Measurements from ENCODE around the gene RGS9BP. TPM values are rescaled to one million over a fixed set of nuclear protein-coding genes. Genes with fewer than 3 reads are reported as not detected.
"Not testable (repeated sequence)": the region's sequence is repeated elsewhere in the genome, so short reads cannot be mapped to it uniquely, and the experiment has no call there.

Gene RGS9BP
- total RNA-seq, 1 experiment from 2014 or later: 0.13 TPM

DNA sequence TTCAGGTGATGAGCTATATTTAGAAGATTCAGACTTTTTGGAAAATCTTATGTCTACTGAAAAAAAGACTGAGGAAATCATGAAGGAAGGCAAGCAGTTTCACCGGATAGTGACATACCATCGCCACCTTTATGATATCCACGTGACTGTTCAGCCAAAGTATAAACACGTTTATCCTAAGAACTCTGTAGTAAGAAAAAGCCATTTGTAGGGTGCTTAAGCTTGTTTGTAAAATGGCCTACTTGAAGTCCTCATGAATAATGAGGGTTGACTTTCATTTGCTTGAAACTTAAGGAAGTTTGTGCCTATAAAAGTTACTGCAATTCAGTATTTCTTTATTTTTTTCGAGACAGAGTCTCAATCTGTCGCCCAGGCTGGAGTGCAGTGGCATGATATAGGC is 36.1 kb downstream of the RGS9BP start:
- no peak overlapping the region for H4K8ac ChIP-seq (replicated peaks; ENCODE audit: insufficient read length, low read depth, low read length)
- no peak overlapping the region for H2BK120ac ChIP-seq (ENCODE audit: low read depth, low read length, poor library complexity, severe bottlenecking)
- no peak overlapping the region for H3K9ac ChIP-seq (ENCODE audit: extremely low read depth, insufficient read length, low read length)
- H3K4me1 ChIP-seq (ENCODE audit: insufficient read depth, low read length): no peaks in the 10 kb centered on the region
- no peak overlapping the region for H3K4me2 ChIP-seq (ENCODE audit: insufficient read depth, insufficient read length, low read length)
- H3K56ac ChIP-seq (ENCODE audit: insufficient read length, low read depth, low read length): no peak overlapping the region
- peaks cover 0 to 9% (median 3%) of the 10 kb centered on the region in 3 experiments; a peak in 4 of 7 replicates for H3K36me3 Mint-ChIP-seq (ENCODE audit: insufficient read depth in 1 of 3, low read depth in 3 of 3)
- H2BK5ac ChIP-seq (ENCODE audit: insufficient read length, low read length): no peak overlapping the region
- TF ChIP-seq CTCF (conservative IDR thresholded peaks at IDR 0.05): no peak
- H3K4ac ChIP-seq (ENCODE audit: low read depth, low read length): no peak overlapping the region
- H3K27ac Mint-ChIP-seq: no peak overlapping the region
- H2BK12ac ChIP-seq (ENCODE audit: insufficient read length, low read depth, low read length): no peak overlapping the region
- no peak overlapping the region for H3K14ac ChIP-seq (ENCODE audit: insufficient read depth, low read length)
- no peaks in the 10 kb centered on the region for H3K79me1 ChIP-seq (ENCODE audit: insufficient read depth, low read depth, low read length, poor library complexity, severe bottlenecking)
- no peak overlapping the region for H3K23ac ChIP-seq (ENCODE audit: insufficient read length, low read depth, low read length)
- H4K20me1 ChIP-seq (ENCODE audit: control insufficient read depth, insufficient read depth, insufficient read length): no peaks in the 10 kb centered on the region
- H2AFZ ChIP-seq (ENCODE audit: low read length): no peak overlapping the region
- H2BK15ac ChIP-seq (ENCODE audit: low read depth, low read length): no peak overlapping the region
- H3T11ph ChIP-seq (ENCODE audit: low read length): no peak overlapping the region
- H4K5ac ChIP-seq (ENCODE audit: insufficient read length, low read depth, low read length): no peak overlapping the region
- no peaks in the 10 kb centered on the region for H3K79me2 ChIP-seq (ENCODE audit: insufficient read depth, low read length)
- H2AK5ac ChIP-seq (ENCODE audit: insufficient read length, low read length): no peak overlapping the region
- H3K9me3 ChIP-seq (ENCODE audit: control insufficient read depth, low read depth, low read length): no peaks in the 10 kb centered on the region
- H3K9me3 Mint-ChIP-seq: no peaks in the 10 kb centered on the region
- no peak overlapping the region for H4K91ac ChIP-seq (ENCODE audit: insufficient read length, low read depth, low read length)
- WGBS (ENCODE audit: extremely low coverage, insufficient read length, low lambda C conversion rate): no CpG with 5 or more reads among the region's 6 CpGs
- H3K23me2 ChIP-seq (ENCODE audit: insufficient read length, low read depth, low read length, poor library complexity, severe bottlenecking): no peaks in the 10 kb centered on the region
- H3K4me1 Mint-ChIP-seq: 0 out of 4 replicates have a peak, but pooled peaks cover 0 to 2% of the 10 kb centered on the region in 2 experiments
- no peak overlapping the region for H3K4me3 Mint-ChIP-seq
- H3K27me3 Mint-ChIP-seq (ENCODE audit: low read depth): no peaks in the 10 kb centered on the region
- H3K27me3 ChIP-seq (ENCODE audit: insufficient read depth, low read length): no peaks in the 10 kb centered on the region
- no peak overlapping the region for H3K18ac ChIP-seq (ENCODE audit: insufficient read length, low read depth, low read length)
- no peak overlapping the region for H2BK20ac ChIP-seq (ENCODE audit: low read depth, low read length, poor library complexity, severe bottlenecking)
- no peak for DNase-seq
- H3K27ac ChIP-seq (ENCODE audit: insufficient read length, low read depth, low read length): no peak overlapping the region

GRCh38 chr19:32716203-32716602 is 40.6 kb downstream of the RGS9BP start:
- WGBS (ENCODE audit: extremely low coverage, insufficient read length, low lambda C conversion rate): no CpG with 5 or more reads among the region's 7 CpGs

More at GRCh38 chr19:32716203-32716602, 40.6 kb downstream of the RGS9BP start:
- not testable (repeated sequence) for H3K9me3 ChIP-seq (ENCODE audit: control insufficient read depth, low read depth, low read length); H3K36me3 Mint-ChIP-seq (ENCODE audit: insufficient read depth in 1 of 3, low read depth in 3 of 3); H3K9ac ChIP-seq (ENCODE audit: extremely low read depth, insufficient read length, low read length); H2BK20ac ChIP-seq (ENCODE audit: low read depth, low read length, poor library complexity, severe bottlenecking); H3K4ac ChIP-seq (ENCODE audit: low read depth, low read length); H3K27ac ChIP-seq (ENCODE audit: insufficient read length, low read depth, low read length); H2AK5ac ChIP-seq (ENCODE audit: insufficient read length, low read length); H3K4me3 Mint-ChIP-seq; H3K4me1 ChIP-seq (ENCODE audit: insufficient read depth, low read length); H3K56ac ChIP-seq (ENCODE audit: insufficient read length, low read depth, low read length); H3K27me3 Mint-ChIP-seq (ENCODE audit: low read depth); H2AFZ ChIP-seq (ENCODE audit: low read length); H4K5ac ChIP-seq (ENCODE audit: insufficient read length, low read depth, low read length); H3T11ph ChIP-seq (ENCODE audit: low read length); H3K18ac ChIP-seq (ENCODE audit: insufficient read length, low read depth, low read length); H2BK5ac ChIP-seq (ENCODE audit: insufficient read length, low read length); DNase-seq; H3K23ac ChIP-seq (ENCODE audit: insufficient read length, low read depth, low read length); H3K27me3 ChIP-seq (ENCODE audit: insufficient read depth, low read length); H3K9me3 Mint-ChIP-seq; H2BK12ac ChIP-seq (ENCODE audit: insufficient read length, low read depth, low read length); H4K20me1 ChIP-seq (ENCODE audit: control insufficient read depth, insufficient read depth, insufficient read length); H3K4me2 ChIP-seq (ENCODE audit: insufficient read depth, insufficient read length, low read length); H3K27ac Mint-ChIP-seq; H3K14ac ChIP-seq (ENCODE audit: insufficient read depth, low read length); H2BK15ac ChIP-seq (ENCODE audit: low read depth, low read length); H3K23me2 ChIP-seq (ENCODE audit: insufficient read length, low read depth, low read length, poor library complexity, severe bottlenecking); H3K79me1 ChIP-seq (ENCODE audit: insufficient read depth, low read depth, low read length, poor library complexity, severe bottlenecking); H3K79me2 ChIP-seq (ENCODE audit: insufficient read depth, low read length); H2BK120ac ChIP-seq (ENCODE audit: low read depth, low read length, poor library complexity, severe bottlenecking); H4K91ac ChIP-seq (ENCODE audit: insufficient read length, low read depth, low read length); H4K8ac ChIP-seq (replicated peaks; ENCODE audit: insufficient read length, low read depth, low read length)
- H3K4me1 Mint-ChIP-seq: peaks cover 5 to 13% of the 10 kb centered on the region in 2 experiments

Measured in H9 (cell line).